ES-I3 (cell line): ENCODE results near the gene SPACA1.

ENCODE experiments used
- H3K36me3 ChIP-seq: 2 replicates; pipeline ENCODE4 v1.6.1; 2013; ENCODE audit warnings: mild to moderate bottlenecking, low read length, control low read depth, moderate library complexity; ENCODE audit not compliant: insufficient read depth
- H3K4me1 ChIP-seq: 2 replicates; pipeline ENCODE4 v1.6.1; 2013; ENCODE audit warnings: mild to moderate bottlenecking, control low read depth, low read length; ENCODE audit not compliant: insufficient read depth
- H3K9ac ChIP-seq: 2 replicates; pipeline ENCODE4 v1.6.1; 2013; ENCODE audit warnings: low read depth, mild to moderate bottlenecking, low read length, moderate library complexity
- H3K9me3 ChIP-seq: 2 replicates; pipeline ENCODE4 v1.6.1; 2013; ENCODE audit warnings: mild to moderate bottlenecking, low read length, moderate library complexity; ENCODE audit not compliant: control insufficient read depth, insufficient read depth

Gene SPACA1

GRCh38 chr6:88050140-88050818 is 2.6 kb downstream of the SPACA1 start:
- H3K9ac ChIP-seq: no peak overlapping the region
- no peaks in the 10 kb centered on the region for H3K9me3 ChIP-seq
- H3K36me3 ChIP-seq: no peaks in the 10 kb centered on the region
- no peaks in the 10 kb centered on the region; the same call in 1 of the 2 replicates for H3K4me1 ChIP-seq

- H3K9ac ChIP-seq: no peak overlapping the region
- H3K36me3 ChIP-seq: no peaks in the 10 kb centered on the region
- no peaks in the 10 kb centered on the region for H3K9me3 ChIP-seq
- H3K4me1 ChIP-seq: no peaks in the 10 kb centered on the region
These were observed 11.6 kb downstream of the SPACA1 start for GRCh38 chr6:88059191-88059590.

GRCh38 chr6:88062376-88062775 is 14.7 kb downstream of the SPACA1 start:
- H3K4me1 ChIP-seq: no peaks in the 10 kb centered on the region
- no peaks in the 10 kb centered on the region for H3K9me3 ChIP-seq
- no peak overlapping the region for H3K9ac ChIP-seq
- H3K36me3 ChIP-seq: no peaks in the 10 kb centered on the region

DNA sequence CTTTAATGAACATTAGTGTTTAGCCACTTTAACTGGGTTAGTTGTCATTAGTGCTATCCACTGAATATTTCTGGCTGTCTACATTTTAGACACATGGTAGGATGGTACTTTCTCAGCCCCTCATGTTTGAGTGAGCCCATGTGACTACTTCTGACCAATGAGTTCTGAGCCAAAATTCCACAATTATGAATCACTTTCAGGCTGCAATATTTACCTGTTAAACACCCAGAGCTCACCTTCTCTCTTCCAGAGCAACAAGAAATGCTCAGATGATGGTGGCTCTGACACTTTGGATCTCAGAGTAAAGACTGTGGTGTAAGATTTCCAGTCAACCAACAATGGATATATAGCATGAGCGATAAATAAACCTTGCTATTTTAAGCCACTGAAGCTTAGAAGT is 24.8 kb downstream of the SPACA1 start:
- H3K9ac ChIP-seq: no peak overlapping the region
- H3K9me3 ChIP-seq: no peaks in the 10 kb centered on the region
- no peaks in the 10 kb centered on the region for H3K4me1 ChIP-seq
- no peaks in the 10 kb centered on the region for H3K36me3 ChIP-seq

DNA sequence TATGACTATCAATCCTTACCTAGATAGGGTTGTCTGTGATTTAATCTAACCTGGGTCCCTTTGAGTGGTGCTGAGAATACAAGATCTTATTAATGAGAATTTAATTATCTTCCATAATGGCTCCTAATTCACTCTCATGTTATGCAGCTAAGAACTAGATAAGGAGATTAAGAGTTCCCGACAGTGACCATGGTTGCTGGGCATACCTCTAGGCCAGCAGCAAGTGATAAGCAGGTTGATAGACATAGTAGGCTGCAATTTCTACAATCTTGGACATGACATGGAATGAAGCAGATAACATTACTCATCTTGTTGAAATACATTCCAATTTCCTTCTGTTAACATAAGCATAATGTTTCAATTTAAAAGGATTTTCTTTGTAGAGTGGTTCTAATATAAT is 27.1 kb downstream of the SPACA1 start:
- Histone ChIP-seq H3K9me3 (no peaks in the 10 kb centered on the region), H3K4me1 (no peaks in the 10 kb centered on the region), H3K36me3 (no peaks in the 10 kb centered on the region), H3K9ac (no peak overlapping the region)

GRCh38 chr6:88077305-88077704 is 29.7 kb downstream of the SPACA1 start:
- no peak overlapping the region for H3K9ac ChIP-seq
- H3K4me1 ChIP-seq: no peaks in the 10 kb centered on the region
- H3K9me3 ChIP-seq: no peaks in the 10 kb centered on the region
- H3K36me3 ChIP-seq: no peaks in the 10 kb centered on the region

DNA sequence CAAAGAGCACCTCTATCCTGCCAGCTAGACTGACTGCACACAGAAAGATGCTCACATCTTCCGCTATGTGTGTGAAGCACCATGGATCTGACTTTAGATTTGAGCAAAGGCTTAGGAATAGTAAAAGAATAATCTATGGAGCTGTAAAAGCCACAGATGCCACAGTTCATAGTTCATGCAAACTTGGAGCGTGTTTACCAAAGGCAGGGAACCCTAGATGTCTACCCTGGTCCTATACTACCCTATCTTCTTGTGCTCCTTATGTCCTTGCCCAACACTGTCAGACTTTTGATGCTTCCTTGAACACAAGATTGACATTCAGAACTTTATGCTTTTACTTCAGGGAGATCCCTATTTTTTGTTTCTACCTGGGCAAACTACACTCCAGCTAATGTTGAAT is 39.2 kb downstream of the SPACA1 start:
- Histone ChIP-seq H3K9ac (no peak overlapping the region), H3K9me3 (no peaks in the 10 kb centered on the region)

GRCh38 chr6:88089708-88090107 is 42.1 kb downstream of the SPACA1 start:
- peaks cover 19% of the 10 kb centered on the region for H3K4me1 ChIP-seq
- no peaks in the 10 kb centered on the region for H3K36me3 ChIP-seq
- no peak overlapping the region for H3K9ac ChIP-seq
- no peaks in the 10 kb centered on the region for H3K9me3 ChIP-seq

More for the DNA sequence above, 39.2 kb downstream of the SPACA1 start:
- Histone ChIP-seq H3K36me3 (no peaks in the 10 kb centered on the region), H3K4me1 (peaks cover 13% of the 10 kb centered on the region)

DNA sequence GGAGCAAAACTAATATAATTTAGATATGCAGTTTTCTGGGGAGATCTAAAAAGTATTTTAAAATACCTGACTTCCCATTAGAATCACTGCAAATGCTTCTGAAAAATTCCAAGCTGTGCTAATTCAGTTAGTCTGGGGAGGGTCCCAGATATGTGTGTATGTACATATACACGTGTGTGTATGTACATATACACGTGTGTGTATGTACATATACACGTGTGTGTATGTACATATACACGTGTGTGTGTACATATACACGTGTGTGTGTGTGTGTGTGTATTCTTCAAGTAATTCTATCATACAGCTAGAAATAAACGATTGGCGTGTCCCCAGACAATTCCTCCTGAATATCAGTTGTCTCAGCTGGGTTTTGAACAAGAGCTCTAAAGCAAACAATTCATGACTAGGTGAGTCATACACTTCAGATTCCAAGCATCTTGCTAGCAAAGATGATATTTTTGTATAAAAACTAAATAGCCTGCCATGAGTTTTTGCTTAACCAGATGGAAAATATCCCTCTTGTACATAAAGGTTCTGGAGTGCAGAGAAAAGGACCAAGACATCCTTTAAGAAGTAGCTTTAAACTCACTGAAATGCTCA is 58.2 kb downstream of the SPACA1 start:
- no peaks in the 10 kb centered on the region for H3K36me3 ChIP-seq
- H3K9ac ChIP-seq: no peak overlapping the region
- no peaks in the 10 kb centered on the region for H3K4me1 ChIP-seq
- no peaks in the 10 kb centered on the region for H3K9me3 ChIP-seq

- Histone ChIP-seq H3K36me3 (no peaks in the 10 kb centered on the region), H3K9ac (no peak overlapping the region), H3K4me1 (no peaks in the 10 kb centered on the region), H3K9me3 (no peaks in the 10 kb centered on the region)
These were observed 59.6 kb downstream of the SPACA1 start for GRCh38 chr6:88107241-88107640.

GRCh38 chr6:88111991-88112390 is 64.3 kb downstream of the SPACA1 start:
- H3K36me3 ChIP-seq: no peaks in the 10 kb centered on the region
- no peaks in the 10 kb centered on the region for H3K4me1 ChIP-seq
- no peaks in the 10 kb centered on the region for H3K9me3 ChIP-seq
- H3K9ac ChIP-seq: no peak overlapping the region

- H3K9me3 ChIP-seq: no peaks in the 10 kb centered on the region
- H3K36me3 ChIP-seq: no peaks in the 10 kb centered on the region
- no peak overlapping the region for H3K9ac ChIP-seq
- H3K4me1 ChIP-seq: no peaks in the 10 kb centered on the region
These were observed 67.2 kb downstream of the SPACA1 start for GRCh38 chr6:88114838-88115237.

- Histone ChIP-seq H3K9ac (no peak overlapping the region), H3K36me3 (no peaks in the 10 kb centered on the region), H3K9me3 (no peaks in the 10 kb centered on the region), H3K4me1 (no peaks in the 10 kb centered on the region)
These were observed 67.7 kb downstream of the SPACA1 start for GRCh38 chr6:88115307-88115706.

GRCh38 chr6:88116276-88116675 is 68.6 kb downstream of the SPACA1 start:
- no peaks in the 10 kb centered on the region for H3K36me3 ChIP-seq
- H3K9me3 ChIP-seq: no peaks in the 10 kb centered on the region
- no peak overlapping the region for H3K9ac ChIP-seq
- no peaks in the 10 kb centered on the region for H3K4me1 ChIP-seq
